Endothelial cell of umbilical vein (primary cell): Measurements from ENCODE around the gene STPG4.

Source experiments
- EZH2 ChIP-seq: IDR thresholded peaks from 2 replicates; pipeline ENCODE4 v1.6.1; 2012; ENCODE audit warnings: borderline replicate concordance, low read depth, mild to moderate bottlenecking, moderate library complexity, low read length, inconsistent platforms; ENCODE audit not compliant: severe bottlenecking
- FOS ChIP-seq: IDR thresholded peaks from 2 replicates; pipeline ENCODE4 v1.6.1; 2011; ENCODE audit warnings: mild to moderate bottlenecking, low read length, moderate library complexity, borderline replicate concordance; ENCODE audit not compliant: insufficient read depth
- GATA2 ChIP-seq: IDR thresholded peaks from 2 replicates; pipeline ENCODE4 v1.7.0; 2011; ENCODE audit warnings: low read depth, mild to moderate bottlenecking, moderate library complexity, mixed read lengths, low read length; ENCODE audit not compliant: insufficient read length, insufficient read depth
- JUN ChIP-seq: IDR thresholded peaks from 2 replicates; pipeline ENCODE4 v1.6.1; 2011; ENCODE audit warnings: borderline replicate concordance, low read depth; ENCODE audit not compliant: insufficient read length, insufficient read depth
- MYC ChIP-seq: IDR thresholded peaks from one replicate; pipeline ENCODE4 v1.6.1; 2011; ENCODE audit warnings: mild to moderate bottlenecking, low read depth, low read length
- POLR2A ChIP-seq: IDR thresholded peaks from 2 replicates; pipeline ENCODE4 v1.6.1; 2012; ENCODE audit warnings: low read depth, mild to moderate bottlenecking, control low read depth, low read length
- POLR2AphosphoS5 ChIP-seq: IDR thresholded peaks from 2 replicates; pipeline ENCODE4 v1.6.1; 2012; ENCODE audit warnings: low read depth, mild to moderate bottlenecking, control low read depth, low read length, moderate library complexity; ENCODE audit not compliant: insufficient read depth
- TF ChIP-seq, protein P1 (sequence below), 2 donors: IDR thresholded peaks; 1 replicate in 1 of 2; 2 replicates in 1 of 2; pipeline ENCODE4 v1.5.1; 2011; ENCODE audit warnings: low read length in 2 of 2, mild to moderate bottlenecking in 2 of 2, moderate library complexity in 2 of 2, control low read depth in 1 of 2, inconsistent platforms in 1 of 2, low read depth in 1 of 2; ENCODE audit not compliant: insufficient read depth in 1 of 2; ENCODE audit errors: extremely low read depth in 1 of 2
- TF ChIP-seq, protein P2 (sequence below): IDR thresholded peaks from 2 replicates; pipeline ENCODE4 v1.6.1; 2011; ENCODE audit not compliant: insufficient read depth, insufficient read length

DNA sequence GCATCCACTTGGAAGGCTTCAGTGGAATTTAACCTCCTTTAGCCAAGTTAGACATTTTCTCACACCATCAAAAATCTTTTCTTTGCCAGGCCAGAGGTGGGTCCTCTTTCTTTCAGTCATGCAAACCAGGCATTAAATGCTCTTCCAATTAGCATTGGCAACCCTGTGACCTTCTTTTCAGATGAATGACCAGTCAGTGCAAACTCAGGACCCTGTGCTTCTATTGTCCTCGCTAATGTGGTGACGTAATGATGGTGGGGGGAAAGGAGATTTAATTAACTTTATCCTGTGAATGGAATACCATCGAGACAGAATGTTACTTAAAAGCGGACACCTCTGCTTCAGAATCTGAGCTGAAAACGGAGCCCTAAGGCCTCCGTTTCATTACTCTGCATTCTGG is 23.2 kb upstream of the STPG4 start:
- TF ChIP-seq, protein P1, sequence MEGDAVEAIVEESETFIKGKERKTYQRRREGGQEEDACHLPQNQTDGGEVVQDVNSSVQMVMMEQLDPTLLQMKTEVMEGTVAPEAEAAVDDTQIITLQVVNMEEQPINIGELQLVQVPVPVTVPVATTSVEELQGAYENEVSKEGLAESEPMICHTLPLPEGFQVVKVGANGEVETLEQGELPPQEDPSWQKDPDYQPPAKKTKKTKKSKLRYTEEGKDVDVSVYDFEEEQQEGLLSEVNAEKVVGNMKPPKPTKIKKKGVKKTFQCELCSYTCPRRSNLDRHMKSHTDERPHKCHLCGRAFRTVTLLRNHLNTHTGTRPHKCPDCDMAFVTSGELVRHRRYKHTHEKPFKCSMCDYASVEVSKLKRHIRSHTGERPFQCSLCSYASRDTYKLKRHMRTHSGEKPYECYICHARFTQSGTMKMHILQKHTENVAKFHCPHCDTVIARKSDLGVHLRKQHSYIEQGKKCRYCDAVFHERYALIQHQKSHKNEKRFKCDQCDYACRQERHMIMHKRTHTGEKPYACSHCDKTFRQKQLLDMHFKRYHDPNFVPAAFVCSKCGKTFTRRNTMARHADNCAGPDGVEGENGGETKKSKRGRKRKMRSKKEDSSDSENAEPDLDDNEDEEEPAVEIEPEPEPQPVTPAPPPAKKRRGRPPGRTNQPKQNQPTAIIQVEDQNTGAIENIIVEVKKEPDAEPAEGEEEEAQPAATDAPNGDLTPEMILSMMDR (IDR thresholded peaks at IDR 0.05; ENCODE audit: extremely low read depth in 1 of 2, insufficient read depth in 1 of 2, low read depth in 1 of 2, low read length in 2 of 2): no peak
- TF ChIP-seq EZH2 (no peak), FOS (no peak), POLR2A (no peak), POLR2AphosphoS5 (no peak), MYC (no peak), GATA2 (no peak), JUN (no peak)
- TF ChIP-seq, protein P2, sequence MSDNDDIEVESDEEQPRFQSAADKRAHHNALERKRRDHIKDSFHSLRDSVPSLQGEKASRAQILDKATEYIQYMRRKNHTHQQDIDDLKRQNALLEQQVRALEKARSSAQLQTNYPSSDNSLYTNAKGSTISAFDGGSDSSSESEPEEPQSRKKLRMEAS: no peak
